PFSK-1 (cell line): ENCODE data around the gene OSBPL9.

ENCODE experiments used
- FOXP2 ChIP-seq: optimal IDR thresholded peaks from 2 replicates; pipeline ENCODE3; 2011; ENCODE audit warnings: borderline replicate concordance, control low read depth, inconsistent platforms; ENCODE audit not compliant: insufficient read depth; ENCODE audit errors: extremely low read length, extremely low read depth
- POLR2AphosphoS5 ChIP-seq: IDR thresholded peaks from 2 replicates; pipeline ENCODE4 v1.6.1; 2012; ENCODE audit warnings: low read depth, mild to moderate bottlenecking, control low read depth, low read length, moderate library complexity
- REST ChIP-seq, 2 experiments: IDR thresholded peaks; 2 replicates each; pipeline versions ENCODE4 v1.6.1 to v1.8.0; 2011 to 2012; ENCODE audit warnings: low read depth in 2 of 2, low read length in 2 of 2, control low read depth in 1 of 2, inconsistent platforms in 1 of 2, mild to moderate bottlenecking in 1 of 2, moderate library complexity in 1 of 2; ENCODE audit not compliant: insufficient read depth in 1 of 2
- TAF1 ChIP-seq: IDR thresholded peaks from 2 replicates; pipeline ENCODE4 v1.6.1; 2012; ENCODE audit warnings: low read length, control low read depth, borderline replicate concordance; ENCODE audit not compliant: insufficient read depth

- no peak for TF ChIP-seq POLR2AphosphoS5
- TF ChIP-seq FOXP2, result no peak
- TF ChIP-seq REST (IDR thresholded peaks at IDR 0.05; ENCODE audit: insufficient read depth in 1 of 2, low read depth in 2 of 2, low read length in 2 of 2), result no peak
- no peak for TF ChIP-seq TAF1
Observed at GRCh38 chr1:51660580-51660979, 43.7 kb downstream of the OSBPL9 start.
